GM18520 (cell line): Measurements from ENCODE around the gene RALGAPA1.

Experiments used
- ATAC-seq: cut with Tn5 transposase; IDR thresholded peaks from one replicate; pipeline ENCODE4 v1.9.1; 2021; ENCODE audit not compliant: unreplicated experiment

The RALGAPA1 gene

DNA sequence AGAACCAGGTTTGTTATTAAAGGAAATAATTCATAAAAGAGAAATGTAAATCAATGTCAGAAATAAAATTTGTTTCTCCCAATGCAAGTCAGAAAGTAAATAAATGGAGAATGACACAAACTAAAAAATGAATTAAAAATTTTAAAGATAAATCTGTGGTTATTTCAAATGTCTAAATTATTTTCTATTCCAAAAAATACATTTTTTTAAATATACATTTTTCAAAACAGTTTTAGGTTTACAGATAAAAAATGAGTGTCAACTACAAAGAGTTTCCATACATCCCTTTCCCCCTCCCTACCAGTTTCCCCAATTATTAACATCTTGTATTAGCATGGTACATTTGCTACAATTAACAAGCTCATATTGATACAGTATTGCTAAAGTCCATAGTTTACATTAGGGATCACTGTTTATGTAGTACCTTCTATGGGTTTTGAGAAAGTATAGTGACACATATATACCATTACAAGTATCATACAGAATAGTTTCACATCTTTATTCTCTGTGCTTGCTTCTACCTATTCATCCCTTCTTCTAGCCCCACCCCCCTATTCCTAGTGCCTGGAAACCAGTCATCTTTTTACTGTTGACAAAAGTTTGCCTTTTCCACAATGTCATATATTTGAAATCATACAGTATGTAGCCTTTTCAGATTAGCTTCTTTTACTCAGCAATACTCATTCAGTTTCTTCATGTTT, 104.2 kb downstream of the RALGAPA1 start:
- ATAC-seq, result no peak

DNA sequence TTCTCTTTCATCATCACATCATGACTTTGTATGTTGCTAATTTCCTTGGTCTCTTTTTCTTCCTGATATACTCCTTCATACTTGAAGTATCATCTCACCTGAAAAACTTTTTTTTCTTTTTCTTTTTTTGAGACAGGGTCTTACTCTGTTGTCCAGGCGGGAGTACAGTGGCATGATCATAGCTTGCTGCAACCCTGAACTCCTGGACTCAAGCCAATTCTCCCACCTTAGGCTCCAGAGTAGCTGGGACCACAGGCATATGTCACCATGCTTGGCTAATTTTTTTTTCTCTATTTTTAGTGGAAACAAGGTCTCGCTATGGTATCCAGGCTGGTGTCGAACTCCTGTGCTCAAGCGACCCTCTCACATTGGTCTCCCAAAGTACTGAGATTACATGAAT, 107.6 kb downstream of the RALGAPA1 start:
- ATAC-seq, result no peak

- no peak for ATAC-seq
Observed at GRCh38 chr14:35699791-35700444, 109.2 kb downstream of the RALGAPA1 start.

DNA sequence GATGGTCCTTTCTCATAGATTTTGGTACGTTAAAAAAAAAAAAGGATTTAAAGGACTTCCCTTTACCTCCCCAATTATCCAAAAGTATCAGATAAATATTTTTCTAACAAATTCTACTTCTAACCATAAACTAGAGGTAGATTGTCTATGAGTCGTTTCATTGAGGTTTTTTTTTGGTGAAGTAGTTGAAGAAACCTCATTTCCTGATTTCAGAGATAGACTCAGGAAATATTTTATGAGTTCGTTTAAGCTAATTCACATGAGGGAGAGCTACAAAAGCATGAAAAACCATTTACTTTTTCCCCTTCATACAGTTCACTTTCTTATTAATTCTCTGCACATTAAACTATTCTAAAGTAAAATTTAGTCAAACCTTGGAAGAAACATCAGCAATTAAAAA, 112.5 kb downstream of the RALGAPA1 start:
- no peak for ATAC-seq

- no peak for ATAC-seq
Observed at GRCh38 chr14:35696119-35696518, 113.0 kb downstream of the RALGAPA1 start.

DNA sequence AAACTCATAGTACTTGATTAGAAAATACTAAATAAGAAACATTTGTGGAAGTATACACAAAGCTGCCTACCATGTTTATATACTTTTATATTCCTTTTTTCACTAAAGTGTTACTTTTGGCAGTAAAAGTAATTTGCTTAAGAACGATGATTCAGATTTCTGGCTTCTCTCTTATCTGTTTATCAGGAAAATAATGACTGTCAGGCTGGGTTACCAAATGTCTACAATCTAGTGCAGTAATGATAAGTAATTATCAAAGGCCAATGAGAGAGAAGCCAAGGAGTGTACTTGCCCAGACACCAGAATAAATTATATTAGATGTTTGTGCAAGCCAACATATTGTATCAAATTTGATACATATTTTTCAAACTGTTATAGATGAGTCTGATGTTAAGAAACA, 113.4 kb downstream of the RALGAPA1 start:
- no peak for ATAC-seq

GRCh38 chr14:35695072-35695471, 114.0 kb downstream of the RALGAPA1 start:
- no peak for ATAC-seq

- no peak for ATAC-seq
Observed at GRCh38 chr14:35689000-35689460, 120.1 kb downstream of the RALGAPA1 start.

DNA sequence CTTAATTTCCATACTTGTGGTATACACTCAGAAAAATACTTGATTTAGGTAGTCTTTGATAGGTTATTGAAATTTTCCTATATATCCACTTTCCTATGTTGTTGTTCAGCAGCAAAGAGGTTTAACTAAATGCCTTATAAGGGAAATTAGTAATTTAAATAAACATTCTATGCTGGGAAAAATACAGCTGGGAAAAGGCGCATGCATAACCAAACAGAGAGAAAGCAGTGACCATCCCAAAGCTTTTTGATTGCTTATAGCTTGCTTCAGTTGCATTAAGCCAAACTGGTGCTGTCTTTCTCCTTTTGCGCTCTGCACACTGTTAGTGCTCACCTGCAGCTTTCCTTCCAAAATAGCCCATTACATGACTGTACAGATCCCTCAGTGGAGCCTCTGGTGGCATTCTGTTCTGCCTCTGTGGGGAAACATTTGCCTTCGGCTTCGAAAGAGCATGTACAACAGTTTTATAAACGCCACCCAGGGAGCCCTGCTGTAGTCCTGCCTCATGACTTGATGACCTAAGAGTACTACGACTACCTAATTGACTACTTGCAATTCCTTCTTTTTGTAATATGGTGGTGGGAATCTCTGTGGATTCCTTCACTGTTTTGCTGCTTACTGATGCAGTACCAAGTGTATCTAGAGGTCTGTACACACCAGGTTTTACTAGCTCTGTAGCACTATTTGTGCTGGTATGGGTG, 120.8 kb downstream of the RALGAPA1 start:
- no peak for ATAC-seq

GRCh38 chr14:35687335-35687939, 121.7 kb downstream of the RALGAPA1 start:
- ATAC-seq, result no peak

GRCh38 chr14:35683688-35684087, 125.4 kb downstream of the RALGAPA1 start:
- ATAC-seq, result peak; percentile 44

DNA sequence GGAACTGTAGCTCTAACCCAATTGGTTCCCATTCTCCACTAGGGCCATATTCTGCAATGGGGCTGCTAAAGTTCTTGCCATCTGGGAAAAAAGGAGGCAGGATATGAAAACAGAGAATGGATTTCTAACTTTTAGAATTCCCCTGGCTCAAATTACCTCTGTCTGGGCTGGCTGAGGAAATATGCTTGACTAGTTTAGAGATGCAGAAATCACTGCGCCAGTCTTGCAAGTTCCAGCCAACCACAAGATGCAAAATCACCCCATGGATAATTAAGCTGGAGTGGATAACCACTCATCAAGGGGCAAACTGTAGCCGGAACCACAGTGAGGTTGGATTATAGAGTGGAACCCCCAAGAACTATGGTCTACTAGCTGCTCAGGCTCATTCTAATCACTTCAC, 126.3 kb downstream of the RALGAPA1 start:
- no peak for ATAC-seq

DNA sequence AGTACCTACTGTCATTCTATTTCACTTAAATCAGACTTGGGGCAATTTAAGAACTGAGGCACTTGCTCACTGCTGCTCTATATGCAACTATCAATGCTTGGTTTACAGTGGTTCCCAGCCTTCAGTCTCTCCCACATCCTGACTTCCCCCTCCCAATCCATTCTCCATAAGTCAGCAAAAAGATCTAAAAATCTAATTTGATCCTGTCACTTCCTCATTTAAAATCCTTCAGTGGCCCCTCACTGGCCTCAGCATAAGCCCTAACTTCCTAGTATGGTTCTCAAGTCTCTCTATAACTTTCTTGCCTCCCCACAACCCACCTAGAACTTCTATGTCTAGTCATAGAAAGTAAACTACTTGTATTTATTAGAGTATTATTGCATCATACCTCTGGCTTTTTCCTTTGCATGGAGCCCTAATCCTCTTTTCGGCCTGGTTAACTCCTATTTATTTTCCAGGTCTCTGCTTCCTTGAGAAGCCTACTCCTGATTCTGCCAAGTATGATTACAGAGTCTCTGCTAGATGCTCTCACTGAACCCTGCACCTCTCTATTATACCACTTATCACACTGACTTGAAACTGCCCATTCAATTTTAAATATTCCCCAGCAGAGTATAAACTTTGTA, 130.6 kb downstream of the RALGAPA1 start:
- ATAC-seq, result no peak

- ATAC-seq, result no peak
Observed at GRCh38 chr14:35669782-35670181, 139.3 kb downstream of the RALGAPA1 start.

GRCh38 chr14:35666429-35667043, 142.6 kb downstream of the RALGAPA1 start:
- ATAC-seq, result no peak

DNA sequence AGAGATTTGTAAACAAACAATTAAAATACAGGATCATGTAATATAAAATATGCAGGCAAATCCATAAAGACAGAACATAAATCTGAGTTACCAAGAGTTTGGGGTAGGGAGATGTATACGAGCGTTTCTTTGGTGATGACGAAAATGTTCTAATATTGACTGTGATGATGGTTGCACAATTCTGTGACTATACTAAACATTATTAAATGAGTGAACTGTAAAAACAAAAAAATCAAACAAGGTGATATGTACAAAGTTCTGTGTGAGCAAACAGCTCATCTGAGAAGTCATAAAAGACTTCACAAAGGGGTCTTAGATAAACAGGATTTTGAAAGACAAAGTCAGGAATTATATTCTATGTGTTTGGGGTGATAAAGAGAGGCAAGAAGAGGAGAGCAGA, 147.2 kb downstream of the RALGAPA1 start:
- no peak for ATAC-seq

DNA sequence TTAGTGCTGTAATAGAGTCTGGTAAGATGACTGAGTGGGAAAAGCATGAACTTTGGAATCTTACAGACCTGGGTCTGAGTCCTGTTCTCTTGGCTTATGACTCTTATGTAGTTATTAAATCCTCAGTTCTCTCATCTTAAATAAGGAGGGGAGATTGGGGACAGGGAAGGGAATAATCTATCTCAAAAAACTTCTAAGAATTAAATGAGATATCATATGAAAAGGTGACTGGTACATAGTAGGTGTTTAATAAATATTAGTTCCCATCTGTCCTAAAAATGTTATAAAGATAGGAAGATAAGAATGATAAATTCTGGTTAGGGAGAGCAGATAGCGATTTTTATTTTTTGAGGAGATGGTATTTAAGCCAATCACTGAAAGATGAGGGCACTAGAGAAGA, 156.1 kb downstream of the RALGAPA1 start:
- ATAC-seq, result no peak

- ATAC-seq, result no peak
Observed at GRCh38 chr14:35643513-35643912, 165.6 kb downstream of the RALGAPA1 start.

GRCh38 chr14:35637851-35638250, 171.2 kb downstream of the RALGAPA1 start:
- ATAC-seq, result no peak

- no peak for ATAC-seq
Observed at GRCh38 chr14:35637269-35637668, 171.8 kb downstream of the RALGAPA1 start.

GRCh38 chr14:35632676-35633075, 176.4 kb downstream of the RALGAPA1 start:
- ATAC-seq, result no peak
